Activated T-helper 1 cell treated with anti-CD3 and anti-CD28 coated beads, Interleukin-12 subunit alpha, Interleukin-12 subunit beta, Interleukin-2, Interleukin-4 antibody, amounts not matched to agents 30 ng/mL and 10 ng/mL and 1 ng/mL, durations not matched to agents 14 hours and 24 hours and 36 hours (primary cell): ENCODE data around the gene PIEZO1. TPM values are rescaled to one million over a fixed set of nuclear protein-coding genes. Genes with fewer than 3 reads are reported as not detected.

Experiments used
- DNase-seq: peaks from one replicate; pipeline ENCODE4 v3.0.0; 2021; ENCODE audit warnings: low spot score
- H3K27ac Mint-ChIP-seq: one replicate; pipeline ENCODE4 v1.8.0; 2021; ENCODE audit warnings: mild to moderate bottlenecking, mixed read lengths
- H3K27me3 Mint-ChIP-seq: one replicate; pipeline ENCODE4 v1.8.0; 2022; ENCODE audit warnings: mild to moderate bottlenecking, moderate library complexity, mixed read lengths; ENCODE audit not compliant: insufficient read depth
- H3K36me3 Mint-ChIP-seq: one replicate; pipeline ENCODE4 v1.8.0; 2021; ENCODE audit warnings: low read depth, mixed read lengths
- H3K4me1 Mint-ChIP-seq: one replicate; pipeline ENCODE4 v1.8.0; 2021; ENCODE audit warnings: low read depth, mixed read lengths
- H3K4me3 Mint-ChIP-seq: one replicate; pipeline ENCODE4 v1.8.0; 2021; ENCODE audit warnings: mild to moderate bottlenecking, moderate library complexity, mixed read lengths
- H3K9me3 Mint-ChIP-seq: one replicate; pipeline ENCODE4 v1.8.0; 2021; ENCODE audit warnings: mixed read lengths
- intact Hi-C: fragments of 100-400 bp; cut with micrococcal nuclease; formaldehyde crosslinking; loops from one replicate; pipeline ENCODE4 v1.15.1; 2024
- total RNA-seq: library from RNA; stranded (reverse); gene quantifications from 2 replicates; pipeline ENCODE4 v1.2.3, GENCODE V29; 2022

Gene PIEZO1
- total RNA-seq, 1 donor from 2014 or later = 217 TPM

- Mint-ChIP-seq H3K4me3 (no peak overlapping the region), H3K9me3 (no peaks in the 10 kb centered on the region), H3K27ac (no peak overlapping the region), H3K36me3 (peaks cover 29% of the 10 kb centered on the region), H3K4me1 (no peaks in the 10 kb centered on the region), H3K27me3 (no peaks in the 10 kb centered on the region)
- no peak for DNase-seq
- intact Hi-C loops = no loop called here
Measured at GRCh38 chr16:88721815-88722755, 62.9 kb downstream of the PIEZO1 start.

DNA sequence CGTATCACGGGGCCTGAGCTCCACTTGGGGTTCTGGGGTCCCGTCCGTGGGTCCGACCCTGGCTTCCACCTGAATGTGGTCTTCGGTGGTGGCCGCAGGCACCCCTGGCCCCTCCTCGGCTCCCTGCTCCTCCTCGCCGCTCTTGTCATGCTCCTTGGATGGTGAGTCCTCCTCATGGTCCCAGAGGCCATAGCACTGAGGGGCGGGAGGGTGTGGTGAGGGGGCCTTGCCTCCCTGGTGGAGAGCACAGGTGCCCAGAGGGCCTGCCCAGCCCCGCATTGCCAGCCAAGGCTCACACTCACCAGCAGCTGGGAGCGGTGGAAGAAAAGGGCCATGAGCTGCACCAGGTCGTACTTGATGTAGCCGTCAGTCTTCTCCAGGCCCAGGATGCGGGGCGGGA is 63.8 kb downstream of the PIEZO1 start:
- H3K36me3 Mint-ChIP-seq = peaks cover 29% of the 10 kb centered on the region
- H3K9me3 Mint-ChIP-seq = no peaks in the 10 kb centered on the region
- H3K27ac Mint-ChIP-seq = no peak overlapping the region
- no peak for DNase-seq
- H3K4me1 Mint-ChIP-seq = no peaks in the 10 kb centered on the region
- no peak overlapping the region for H3K4me3 Mint-ChIP-seq
- H3K27me3 Mint-ChIP-seq = no peaks in the 10 kb centered on the region
- intact Hi-C loops = no loop called here

DNA sequence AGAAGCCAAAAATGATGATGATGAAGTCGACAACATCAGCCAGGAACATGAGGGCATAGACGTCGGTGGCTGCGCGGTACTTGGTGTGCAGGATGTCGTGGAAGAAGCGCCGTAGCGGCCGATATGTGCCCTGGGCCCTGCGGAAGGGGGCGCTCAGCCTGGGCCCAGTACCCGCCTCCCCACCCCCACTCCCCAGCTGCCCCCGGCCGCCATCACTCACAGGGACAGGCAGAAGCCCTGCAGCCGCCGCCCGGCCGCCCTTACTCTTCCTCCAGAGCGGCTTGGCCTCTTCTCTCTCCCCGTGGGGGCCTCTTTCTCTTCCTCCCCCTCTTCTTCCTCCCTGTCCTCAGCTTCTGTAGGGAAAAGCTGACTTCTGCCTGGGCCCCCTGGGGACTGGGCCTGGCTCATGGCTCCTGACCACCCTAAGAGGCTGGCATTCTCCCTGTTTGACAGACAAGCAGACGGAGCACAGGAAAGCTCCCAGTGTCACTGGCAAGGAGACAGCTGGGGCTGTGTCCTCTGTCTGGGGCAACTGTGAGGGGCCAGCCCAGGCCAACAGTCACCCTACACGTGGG is 64.5 kb downstream of the PIEZO1 start:
- Mint-ChIP-seq H3K27ac (no peak overlapping the region), H3K9me3 (no peaks in the 10 kb centered on the region), H3K4me1 (no peaks in the 10 kb centered on the region), H3K36me3 (peaks cover 26% of the 10 kb centered on the region), H3K27me3 (no peaks in the 10 kb centered on the region), H3K4me3 (no peak overlapping the region)
- no peak for DNase-seq
- intact Hi-C loops = no loop called here

GRCh38 chr16:88719933-88720296 is 65.1 kb downstream of the PIEZO1 start:
- Mint-ChIP-seq H3K9me3 (no peaks in the 10 kb centered on the region), H3K4me1 (no peaks in the 10 kb centered on the region), H3K4me3 (no peak overlapping the region), H3K27me3 (no peaks in the 10 kb centered on the region), H3K27ac (no peak overlapping the region), H3K36me3 (peaks cover 26% of the 10 kb centered on the region)
- intact Hi-C loops = no loop called here
- no peak for DNase-seq

- peaks cover 23% of the 10 kb centered on the region for H3K36me3 Mint-ChIP-seq
- intact Hi-C loops = no loop called here
- H3K4me3 Mint-ChIP-seq = no peak overlapping the region
- no peaks in the 10 kb centered on the region for H3K4me1 Mint-ChIP-seq
- H3K27me3 Mint-ChIP-seq = no peaks in the 10 kb centered on the region
- no peaks in the 10 kb centered on the region for H3K9me3 Mint-ChIP-seq
- H3K27ac Mint-ChIP-seq = no peak overlapping the region
- no peak for DNase-seq
Measured at GRCh38 chr16:88719267-88719932, 65.6 kb downstream of the PIEZO1 start.

DNA sequence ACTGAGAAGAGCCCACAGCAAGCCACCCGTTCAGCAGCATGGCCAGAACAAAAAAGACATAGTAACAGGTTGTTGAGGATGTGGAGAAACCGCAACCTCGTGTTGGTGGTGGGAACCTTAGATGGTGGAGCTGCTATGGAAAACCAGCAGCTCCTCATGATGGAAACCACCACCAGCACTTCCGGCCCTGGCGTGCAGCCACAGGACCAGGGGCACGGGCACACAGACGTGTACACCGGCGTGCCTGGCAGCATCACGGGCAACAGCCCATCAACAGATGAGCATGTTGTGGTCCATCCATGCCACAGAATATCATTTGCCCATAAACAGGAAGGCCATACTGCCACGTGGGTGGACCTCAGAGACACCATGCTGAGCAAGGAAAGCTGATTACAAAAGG is 66.8 kb downstream of the PIEZO1 start:
- no peaks in the 10 kb centered on the region for H3K27me3 Mint-ChIP-seq
- no peaks in the 10 kb centered on the region for H3K9me3 Mint-ChIP-seq
- H3K36me3 Mint-ChIP-seq = peaks cover 22% of the 10 kb centered on the region
- no peaks in the 10 kb centered on the region for H3K4me1 Mint-ChIP-seq
- DNase-seq = no peak
- H3K4me3 Mint-ChIP-seq = no peak overlapping the region
- intact Hi-C loops = no loop called here
- H3K27ac Mint-ChIP-seq = no peak overlapping the region

GRCh38 chr16:88716601-88717001 is 68.4 kb downstream of the PIEZO1 start:
- H3K4me1 Mint-ChIP-seq = no peaks in the 10 kb centered on the region
- no peak overlapping the region for H3K27ac Mint-ChIP-seq
- H3K4me3 Mint-ChIP-seq = no peak overlapping the region
- intact Hi-C loops = no loop called here
- no peaks in the 10 kb centered on the region for H3K9me3 Mint-ChIP-seq
- H3K36me3 Mint-ChIP-seq = peaks cover 19% of the 10 kb centered on the region
- DNase-seq = no peak
- H3K27me3 Mint-ChIP-seq = no peaks in the 10 kb centered on the region

DNA sequence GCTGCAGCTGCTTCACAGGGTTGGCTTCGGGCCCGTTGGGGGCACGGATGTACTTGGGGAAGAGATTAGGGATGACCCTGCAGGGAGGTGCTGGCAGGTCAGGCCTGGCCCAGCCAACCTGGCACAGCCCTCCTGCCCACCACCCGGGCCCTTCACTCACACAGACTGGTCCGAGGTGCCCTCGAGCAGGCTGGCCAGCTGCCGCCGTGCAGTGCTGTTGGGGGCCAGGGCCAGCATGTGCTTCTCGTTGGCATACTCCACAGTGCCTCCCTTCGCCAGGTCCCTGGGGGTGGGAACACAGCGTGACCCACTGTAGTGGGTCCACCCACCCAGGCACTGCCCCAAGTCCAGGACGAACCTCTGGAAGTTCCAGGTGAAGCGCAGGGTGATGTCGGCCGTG is 68.8 kb downstream of the PIEZO1 start:
- H3K4me3 Mint-ChIP-seq = no peak overlapping the region
- H3K27me3 Mint-ChIP-seq = no peaks in the 10 kb centered on the region
- no peaks in the 10 kb centered on the region for H3K4me1 Mint-ChIP-seq
- H3K9me3 Mint-ChIP-seq = no peaks in the 10 kb centered on the region
- H3K27ac Mint-ChIP-seq = no peak overlapping the region
- intact Hi-C loops = no loop called here
- H3K36me3 Mint-ChIP-seq = peaks cover 19% of the 10 kb centered on the region
- DNase-seq = no peak

DNA sequence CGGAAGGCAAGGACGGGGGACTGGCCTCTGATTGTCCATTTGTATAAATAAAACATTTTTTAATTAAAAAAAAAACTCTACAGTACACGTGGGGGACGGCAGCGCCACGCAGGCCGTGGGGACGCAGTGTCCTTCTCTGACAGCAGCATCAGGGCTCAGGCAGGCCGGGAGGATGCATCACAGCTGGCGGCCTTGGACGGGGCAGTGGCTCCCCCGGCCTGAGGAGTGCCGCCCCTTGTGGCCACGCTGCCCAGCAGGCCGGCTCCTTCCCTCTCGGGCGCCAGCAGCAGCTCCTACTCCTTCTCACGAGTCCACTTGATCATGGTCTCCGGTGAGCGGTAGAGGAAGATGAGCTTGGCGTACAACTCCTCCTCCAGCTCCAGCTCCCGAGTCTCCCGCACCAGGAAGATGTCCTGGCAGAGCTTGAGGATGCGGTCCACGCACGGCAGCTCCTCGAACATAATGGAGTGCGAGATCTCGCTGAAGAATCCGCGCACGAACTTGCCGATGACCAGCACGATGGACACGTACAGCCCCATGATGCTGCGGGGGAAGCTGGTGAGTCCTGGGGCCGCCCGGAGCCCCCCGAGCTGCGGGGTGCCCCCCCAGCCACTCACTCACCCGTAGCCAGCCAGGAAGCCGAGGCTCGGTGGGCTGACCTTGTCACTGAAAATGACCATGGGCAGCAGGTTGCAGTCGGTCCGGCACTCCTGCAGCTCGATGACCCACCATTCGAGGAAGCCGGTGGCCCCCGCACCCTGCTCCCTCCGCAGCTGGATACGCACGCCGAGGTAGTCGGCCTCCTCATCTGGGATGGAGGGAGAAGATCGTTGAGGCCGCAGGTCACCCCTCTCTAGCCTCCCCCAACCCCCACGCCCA is 69.5 kb downstream of the PIEZO1 start:
- Mint-ChIP-seq H3K27me3 (no peaks in the 10 kb centered on the region), H3K4me1 (no peaks in the 10 kb centered on the region), H3K4me3 (no peak overlapping the region), H3K27ac (no peak overlapping the region), H3K9me3 (no peaks in the 10 kb centered on the region), H3K36me3 (peaks cover 16% of the 10 kb centered on the region)
- intact Hi-C loops = no loop called here
- no peak for DNase-seq

GRCh38 chr16:88714420-88715302 is 70.4 kb downstream of the PIEZO1 start:
- H3K36me3 Mint-ChIP-seq = peaks cover 11% of the 10 kb centered on the region
- H3K27me3 Mint-ChIP-seq = no peaks in the 10 kb centered on the region
- no peak overlapping the region for H3K27ac Mint-ChIP-seq
- intact Hi-C loops = no loop called here
- H3K9me3 Mint-ChIP-seq = no peaks in the 10 kb centered on the region
- H3K4me3 Mint-ChIP-seq = no peak overlapping the region
- no peak for DNase-seq
- H3K4me1 Mint-ChIP-seq = no peaks in the 10 kb centered on the region

GRCh38 chr16:88713568-88714419 is 71.2 kb downstream of the PIEZO1 start:
- Mint-ChIP-seq H3K4me3 (no peak overlapping the region), H3K27ac (no peak overlapping the region), H3K36me3 (peaks cover 6% of the 10 kb centered on the region), H3K4me1 (no peaks in the 10 kb centered on the region), H3K9me3 (no peaks in the 10 kb centered on the region), H3K27me3 (no peaks in the 10 kb centered on the region)
- DNase-seq = no peak
- intact Hi-C loops = no loop called here
